ENCODE results near the gene HCRTR1. TPM values are rescaled to one million over a fixed set of nuclear protein-coding genes. Genes with fewer than 3 reads are reported as not detected.

The HCRTR1 gene
- total RNA-seq, 1 donor from 2014 or later = 0.73 TPM

DNA sequence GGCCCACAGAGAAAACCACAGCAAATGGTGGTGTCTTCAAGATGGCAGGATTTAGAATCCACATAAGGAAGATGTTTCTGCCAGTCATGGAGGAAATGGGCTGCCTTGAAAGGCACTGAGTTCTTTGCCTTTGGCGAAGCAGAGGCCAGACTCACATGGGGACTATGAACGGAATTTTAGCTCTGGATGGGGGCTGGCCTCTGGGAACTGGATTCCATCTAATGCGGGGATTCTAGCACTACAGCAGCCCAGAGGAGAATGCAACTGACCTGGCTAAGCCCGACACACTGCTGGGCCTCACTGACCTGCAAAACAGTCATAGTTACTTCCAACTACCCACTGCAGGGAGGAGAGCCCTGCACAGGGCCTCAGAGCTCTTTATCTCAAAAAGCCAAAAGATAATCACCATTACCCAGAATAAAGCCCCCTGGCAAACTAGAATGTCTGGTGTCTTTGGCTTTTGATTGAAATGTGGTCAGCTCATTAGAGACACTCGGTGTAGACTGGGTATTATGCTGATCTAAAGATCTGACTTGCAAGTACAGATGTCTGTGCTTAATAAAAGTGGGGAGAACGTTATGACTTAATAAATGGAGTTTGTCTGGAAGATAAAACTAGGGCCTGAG is 11.6 kb downstream of the HCRTR1 start:
- Mint-ChIP-seq H3K4me1 (ENCODE audit: unreplicated experiment) (peaks cover 9% of the 10 kb centered on the region), H3K27me3 (ENCODE audit: unreplicated experiment) (no peaks in the 10 kb centered on the region)
- DNase-seq (ENCODE audit: extremely low spot score, unreplicated experiment) = no peak

DNA sequence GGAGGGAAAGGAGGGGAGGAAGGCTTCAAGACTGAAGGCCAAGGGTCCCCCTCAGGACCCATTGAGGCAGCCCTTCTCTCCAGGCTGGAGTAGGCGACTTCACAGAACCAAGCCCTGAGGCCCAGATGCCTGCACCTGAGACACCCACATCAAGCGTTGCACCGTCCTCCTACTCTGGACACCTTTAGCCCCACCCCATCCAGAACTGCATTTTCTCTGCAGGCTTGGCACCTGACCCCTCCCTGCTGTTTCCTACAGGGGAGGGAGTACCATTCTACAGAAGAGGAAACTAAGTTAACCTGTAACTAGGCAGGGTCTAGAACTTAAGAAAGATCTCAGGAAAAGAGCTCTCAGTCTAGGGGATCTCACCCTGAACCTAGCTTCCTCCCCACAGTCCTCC is 15.2 kb downstream of the HCRTR1 start:
- Mint-ChIP-seq H3K36me3 (ENCODE audit: unreplicated experiment) (peaks cover 35% of the 10 kb centered on the region), H3K4me1 (ENCODE audit: unreplicated experiment) (peaks cover 2% of the 10 kb centered on the region), H3K27me3 (ENCODE audit: unreplicated experiment) (no peaks in the 10 kb centered on the region), H3K27ac (ENCODE audit: unreplicated experiment) (no peak overlapping the region), H3K9me3 (ENCODE audit: unreplicated experiment) (no peaks in the 10 kb centered on the region), H3K4me3 (ENCODE audit: unreplicated experiment) (no peak overlapping the region)
- TF ChIP-seq, protein P1, sequence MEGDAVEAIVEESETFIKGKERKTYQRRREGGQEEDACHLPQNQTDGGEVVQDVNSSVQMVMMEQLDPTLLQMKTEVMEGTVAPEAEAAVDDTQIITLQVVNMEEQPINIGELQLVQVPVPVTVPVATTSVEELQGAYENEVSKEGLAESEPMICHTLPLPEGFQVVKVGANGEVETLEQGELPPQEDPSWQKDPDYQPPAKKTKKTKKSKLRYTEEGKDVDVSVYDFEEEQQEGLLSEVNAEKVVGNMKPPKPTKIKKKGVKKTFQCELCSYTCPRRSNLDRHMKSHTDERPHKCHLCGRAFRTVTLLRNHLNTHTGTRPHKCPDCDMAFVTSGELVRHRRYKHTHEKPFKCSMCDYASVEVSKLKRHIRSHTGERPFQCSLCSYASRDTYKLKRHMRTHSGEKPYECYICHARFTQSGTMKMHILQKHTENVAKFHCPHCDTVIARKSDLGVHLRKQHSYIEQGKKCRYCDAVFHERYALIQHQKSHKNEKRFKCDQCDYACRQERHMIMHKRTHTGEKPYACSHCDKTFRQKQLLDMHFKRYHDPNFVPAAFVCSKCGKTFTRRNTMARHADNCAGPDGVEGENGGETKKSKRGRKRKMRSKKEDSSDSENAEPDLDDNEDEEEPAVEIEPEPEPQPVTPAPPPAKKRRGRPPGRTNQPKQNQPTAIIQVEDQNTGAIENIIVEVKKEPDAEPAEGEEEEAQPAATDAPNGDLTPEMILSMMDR (IDR thresholded peaks at IDR 0.05) = no peak
- no peak for DNase-seq (ENCODE audit: extremely low spot score, unreplicated experiment)

More for the DNA sequence above, 11.6 kb downstream of the HCRTR1 start:
- no peak overlapping the region for H3K27ac Mint-ChIP-seq (ENCODE audit: unreplicated experiment)
- H3K9me3 Mint-ChIP-seq (ENCODE audit: unreplicated experiment) = no peaks in the 10 kb centered on the region
- TF ChIP-seq, protein P1 (IDR thresholded peaks at IDR 0.05) = no peak
- H3K36me3 Mint-ChIP-seq (ENCODE audit: unreplicated experiment) = peaks cover 35% of the 10 kb centered on the region
- H3K4me3 Mint-ChIP-seq (ENCODE audit: unreplicated experiment) = no peak overlapping the region

DNA sequence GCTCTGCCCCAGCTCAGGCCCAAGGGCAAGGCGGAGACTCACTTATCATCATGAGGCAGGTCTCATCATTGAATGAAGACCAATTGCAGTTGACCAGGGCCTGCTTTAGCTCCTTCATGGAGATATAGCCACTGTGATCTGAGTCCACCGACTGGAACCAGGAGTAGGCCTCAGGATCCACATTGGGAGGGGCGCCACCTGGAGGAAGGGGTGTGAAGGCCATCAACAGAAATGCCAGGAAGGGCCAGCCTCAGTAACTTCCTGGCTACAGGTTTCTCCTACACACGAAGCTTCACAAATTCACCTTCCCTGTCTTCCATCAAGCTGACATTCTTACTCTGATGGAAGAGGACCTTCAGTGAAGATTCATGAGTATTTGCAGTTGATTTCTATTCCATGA is 15.6 kb downstream of the HCRTR1 start:
- TF ChIP-seq, protein P1 (IDR thresholded peaks at IDR 0.05) = peak; percentile 47
- peaks cover 33% of the 10 kb centered on the region for H3K36me3 Mint-ChIP-seq (ENCODE audit: unreplicated experiment)
- no peak overlapping the region for H3K4me3 Mint-ChIP-seq (ENCODE audit: unreplicated experiment)
- no peaks in the 10 kb centered on the region for H3K27me3 Mint-ChIP-seq (ENCODE audit: unreplicated experiment)
- no peak for DNase-seq (ENCODE audit: extremely low spot score, unreplicated experiment)
- H3K27ac Mint-ChIP-seq (ENCODE audit: unreplicated experiment) = no peak overlapping the region
- H3K4me1 Mint-ChIP-seq (ENCODE audit: unreplicated experiment) = peaks cover 2% of the 10 kb centered on the region
- H3K9me3 Mint-ChIP-seq (ENCODE audit: unreplicated experiment) = no peaks in the 10 kb centered on the region

DNA sequence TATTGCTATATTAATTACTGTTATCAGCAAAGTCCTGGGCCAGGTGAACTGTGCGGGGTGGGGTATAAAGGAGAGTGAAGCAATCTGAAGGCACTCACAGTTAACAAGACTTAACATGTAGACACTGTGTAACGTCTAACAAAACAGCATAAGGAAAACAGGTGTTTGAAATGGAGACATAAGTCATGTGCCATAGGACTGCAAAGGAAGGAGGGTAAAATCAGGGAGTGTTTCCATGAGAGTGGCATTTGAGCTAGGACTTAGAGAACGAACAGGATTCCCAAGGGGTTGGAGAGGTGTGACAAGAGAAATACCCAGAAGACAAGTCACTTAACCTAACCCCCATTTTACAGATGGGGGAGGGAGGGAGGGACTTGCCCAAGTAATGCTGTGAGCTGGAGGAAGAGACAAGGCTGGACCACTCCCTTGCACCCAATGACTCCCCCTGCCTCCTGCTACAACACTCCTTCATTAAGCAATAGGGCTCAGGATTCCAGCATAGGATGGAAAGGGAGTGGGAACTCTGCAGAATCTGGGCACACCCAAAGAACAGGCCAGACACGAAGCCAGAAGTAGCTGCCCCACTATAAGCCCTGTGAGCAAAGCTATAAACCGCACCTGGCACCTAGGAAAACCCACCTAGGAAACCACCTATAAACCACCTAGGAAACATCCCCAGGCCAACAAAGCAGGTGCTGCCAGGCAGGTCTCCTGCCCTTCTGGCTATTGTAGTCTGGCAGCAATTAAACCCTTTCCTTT is 20.6 kb downstream of the HCRTR1 start:
- Mint-ChIP-seq H3K27me3 (ENCODE audit: unreplicated experiment) (no peaks in the 10 kb centered on the region), H3K4me1 (ENCODE audit: unreplicated experiment) (peaks cover 2% of the 10 kb centered on the region), H3K27ac (ENCODE audit: unreplicated experiment) (no peak overlapping the region), H3K36me3 (ENCODE audit: unreplicated experiment) (no peaks in the 10 kb centered on the region), H3K4me3 (ENCODE audit: unreplicated experiment) (no peak overlapping the region), H3K9me3 (ENCODE audit: unreplicated experiment) (no peaks in the 10 kb centered on the region)
- no peak for DNase-seq (ENCODE audit: extremely low spot score, unreplicated experiment)
- TF ChIP-seq, protein P1 (IDR thresholded peaks at IDR 0.05) = no peak

DNA sequence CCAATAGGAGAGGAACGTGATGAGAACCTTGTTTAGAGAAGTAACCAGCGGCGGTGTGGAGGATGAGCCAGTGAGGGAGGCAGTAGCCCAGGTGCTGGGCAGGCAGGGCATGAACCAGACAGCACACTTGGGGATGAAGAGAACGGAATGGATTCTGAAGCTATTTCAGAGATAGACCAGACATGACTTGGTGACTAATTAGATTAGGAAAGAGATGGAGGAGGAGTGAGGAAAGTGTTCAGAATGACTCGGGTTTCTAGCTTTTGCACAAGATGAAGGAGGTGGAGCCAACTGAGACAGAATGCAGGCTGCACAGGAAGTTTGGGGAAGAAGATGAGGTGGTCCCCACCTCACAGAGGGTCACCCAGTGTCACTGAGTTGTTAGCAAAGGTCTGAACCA is 22.1 kb downstream of the HCRTR1 start:
- Mint-ChIP-seq H3K4me3 (ENCODE audit: unreplicated experiment) (no peak overlapping the region), H3K27ac (ENCODE audit: unreplicated experiment) (no peak overlapping the region), H3K36me3 (ENCODE audit: unreplicated experiment) (no peaks in the 10 kb centered on the region), H3K4me1 (ENCODE audit: unreplicated experiment) (peaks cover 11% of the 10 kb centered on the region), H3K27me3 (ENCODE audit: unreplicated experiment) (no peaks in the 10 kb centered on the region), H3K9me3 (ENCODE audit: unreplicated experiment) (no peaks in the 10 kb centered on the region)
- TF ChIP-seq, protein P1 (IDR thresholded peaks at IDR 0.05) = no peak
- DNase-seq (ENCODE audit: extremely low spot score, unreplicated experiment) = no peak
